GM21447 (cell line): ENCODE results near the gene OVOL3.

Experiments
- ATAC-seq: cut with Tn5 transposase; IDR thresholded peaks from one replicate; pipeline ENCODE4 v1.9.1; 2021; ENCODE audit not compliant: unreplicated experiment

Gene OVOL3

DNA sequence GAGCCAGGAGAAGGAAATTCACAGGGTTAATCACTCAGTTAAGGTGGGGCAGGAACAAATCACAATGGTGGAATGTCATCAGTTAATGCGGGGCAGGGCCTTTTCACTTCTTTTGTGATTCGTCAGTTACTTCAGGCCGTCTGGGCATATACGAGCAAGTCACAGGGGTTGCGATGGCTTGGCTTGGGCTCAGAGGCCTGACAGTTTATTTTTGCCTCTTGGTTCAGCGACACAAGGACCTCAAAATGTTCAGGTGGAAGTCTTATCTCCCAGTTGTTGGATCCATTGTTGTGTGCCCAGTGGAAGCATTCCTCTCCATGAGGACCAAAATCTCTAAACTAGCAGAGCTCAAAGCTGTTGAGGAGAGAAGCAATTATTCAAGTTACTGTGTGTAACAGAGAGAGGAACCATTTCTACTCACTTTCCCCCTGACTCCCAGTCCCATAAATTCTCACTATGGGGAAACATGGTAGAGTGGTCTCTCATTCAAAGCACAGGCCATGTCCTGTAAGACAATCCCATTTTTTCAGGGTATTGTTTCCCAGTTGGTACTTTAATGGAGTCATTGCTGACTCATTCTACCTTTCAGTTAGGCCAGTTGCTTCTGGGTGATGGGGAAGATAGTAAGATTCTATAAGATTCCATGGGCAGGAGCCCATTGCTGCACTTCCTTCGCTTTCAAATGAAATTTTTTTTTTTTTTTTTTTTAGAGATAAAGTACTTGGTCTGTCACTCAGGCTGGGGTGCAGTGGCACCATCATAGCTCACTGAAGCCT, 50.1 kb downstream of the OVOL3 start:
- no peak for ATAC-seq
